DND-41 (cell line): ENCODE data around the gene MCTP1.

ENCODE experiments used
- CTCF ChIP-seq: IDR thresholded peaks from 2 replicates; pipeline ENCODE4 v1.5.1; 2012; ENCODE audit warnings: borderline replicate concordance, low read length, moderate library complexity, mild to moderate bottlenecking; ENCODE audit not compliant: poor library complexity, severe bottlenecking; ENCODE audit errors: extremely low read depth
- EZH2 ChIP-seq: IDR thresholded peaks from 3 replicates; pipeline ENCODE4 v1.6.1; 2012; ENCODE audit warnings: borderline replicate concordance, low read depth, mild to moderate bottlenecking, moderate library complexity, low read length, inconsistent platforms; ENCODE audit not compliant: severe bottlenecking

DNA sequence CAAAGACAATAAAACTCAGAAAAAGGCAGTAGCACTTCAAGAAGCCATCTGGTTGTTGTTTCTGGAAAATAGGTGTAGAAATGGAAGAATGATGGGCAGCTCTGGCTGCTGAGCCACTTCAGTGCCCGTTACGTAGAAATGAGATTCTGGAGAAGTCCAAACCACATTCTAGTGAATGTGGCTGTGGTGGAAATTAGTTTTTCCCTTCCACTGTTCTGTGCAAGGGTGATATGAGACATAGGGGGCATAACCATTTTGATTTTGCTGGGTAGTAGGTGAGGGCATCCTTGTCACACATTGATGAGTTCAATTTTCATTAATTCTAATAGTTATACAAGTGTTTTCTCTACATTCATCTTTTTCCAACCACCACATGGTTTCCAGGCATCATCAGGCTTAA, 275.1 kb downstream of the MCTP1 start:
- TF ChIP-seq CTCF (no peak), EZH2 (no peak)
